ENCODE data around the gene MNT.
A peak's percentile ranks its signal among the peaks of the same experiment; 100 is the strongest.
"Not testable (repeated sequence)": the region's sequence is repeated elsewhere in the genome, so short reads cannot be mapped to it uniquely, and the experiment has no call there.

The MNT gene

GRCh38 chr17:2400877-2401425, at the start of gene MNT:
TSS of gene MNT (minus strand) at chr17:2401060. CDS start at chr17:2400712, 348 bp downstream.
- H3K27ac ChIP-seq: peak within 1 kb of the TSS; percentile 84 to 100 (median 97)
- peak within 1 kb of the TSS; percentile 78 to 98 (median 88) for H3K4me3 ChIP-seq

GRCh38 chr17:2450016-2450650, 49.3 kb upstream of the MNT start:
- H3K27ac ChIP-seq: no peak overlapping the region

GRCh38 chr17:2449486-2449885, 48.6 kb upstream of the MNT start:
- Histone ChIP-seq H3K4me3 (no peak overlapping the region), H3K27ac (no peak overlapping the region)

More at GRCh38 chr17:2450016-2450650, 49.3 kb upstream of the MNT start:
- H3K4me3 ChIP-seq: no peak overlapping the region

GRCh38 chr17:2447479-2447878, 46.6 kb upstream of the MNT start:
- not testable (repeated sequence) for H3K27ac ChIP-seq, H3K4me3 ChIP-seq

- no peak overlapping the region for H3K4me3 ChIP-seq
- H3K27ac ChIP-seq: no peak overlapping the region
Observed at GRCh38 chr17:2445638-2446037, 44.8 kb upstream of the MNT start.

GRCh38 chr17:2444382-2444781, 43.5 kb upstream of the MNT start:
- Histone ChIP-seq H3K4me3 (no peak overlapping the region), H3K27ac (no peak overlapping the region)

- Histone ChIP-seq H3K4me3 (no peak overlapping the region), H3K27ac (no peak overlapping the region)
Observed at GRCh38 chr17:2442166-2442565, 41.3 kb upstream of the MNT start.

GRCh38 chr17:2440930-2441329, 40.1 kb upstream of the MNT start:
- H3K27ac ChIP-seq: no peak overlapping the region
- H3K4me3 ChIP-seq: no peak overlapping the region

- H3K4me3 ChIP-seq: not testable (repeated sequence)
- peak overlapping the region in 2 of 21 experiments; percentile 10 to 47 for H3K27ac ChIP-seq
Observed at GRCh38 chr17:2439997-2440396, 39.1 kb upstream of the MNT start.

GRCh38 chr17:2438823-2439222, 38.0 kb upstream of the MNT start:
- H3K4me3 ChIP-seq: no peak overlapping the region
- peak overlapping the region in 4 of 21 experiments; percentile 33 to 59 (median 40) for H3K27ac ChIP-seq

GRCh38 chr17:2436316-2436905, 35.6 kb upstream of the MNT start:
- Histone ChIP-seq H3K4me3 (no peak overlapping the region), H3K27ac (no peak overlapping the region)

GRCh38 chr17:2435862-2436261, 35.0 kb upstream of the MNT start:
- H3K27ac ChIP-seq: peak overlapping the region in 10 of 21 experiments; percentile 6 to 63 (median 50)
- H3K4me3 ChIP-seq: no peak overlapping the region

GRCh38 chr17:2435181-2435741, 34.4 kb upstream of the MNT start:
- no peak overlapping the region for H3K4me3 ChIP-seq
- peak overlapping the region in 14 of 21 experiments; percentile 6 to 63 (median 47) for H3K27ac ChIP-seq

- Histone ChIP-seq H3K4me3 (no peak overlapping the region), H3K27ac (peak overlapping the region in 2 of 21 experiments; percentile 25 to 61)
Observed at GRCh38 chr17:2433696-2434095, 32.8 kb upstream of the MNT start.

- Histone ChIP-seq H3K4me3 (no peak overlapping the region), H3K27ac (no peak overlapping the region)
Observed at GRCh38 chr17:2427910-2428309, 27.1 kb upstream of the MNT start.

- H3K27ac ChIP-seq: no peak overlapping the region
- H3K4me3 ChIP-seq: no peak overlapping the region
Observed at GRCh38 chr17:2427215-2427614, 26.4 kb upstream of the MNT start.

- H3K4me3 ChIP-seq: no peak overlapping the region
- H3K27ac ChIP-seq: peak overlapping the region in 3 of 21 experiments; percentile 18 to 53 (median 35)
Observed at GRCh38 chr17:2423271-2423670, 22.4 kb upstream of the MNT start.

GRCh38 chr17:2421315-2422147, 20.7 kb upstream of the MNT start:
- H3K4me3 ChIP-seq: no peak overlapping the region
- H3K27ac ChIP-seq: no peak overlapping the region

GRCh38 chr17:2420176-2420575, 19.3 kb upstream of the MNT start:
- Histone ChIP-seq H3K27ac (no peak overlapping the region), H3K4me3 (no peak overlapping the region)

GRCh38 chr17:2419486-2419885, 18.6 kb upstream of the MNT start:
- H3K4me3 ChIP-seq: no peak overlapping the region
- H3K27ac ChIP-seq: peak overlapping the region in 1 of 21 experiments; percentile 4
